Motor neuron (in vitro differentiated cells): ENCODE data around the gene JAKMIP3. TPM values are rescaled to one million over a fixed set of nuclear protein-coding genes. Genes with fewer than 3 reads are reported as not detected.

Experiments used
- ATAC-seq, 8 experiments: fragments of 200-7000 bp; cut with Tn5 transposase; replicated peaks in 6 of 8; 2 replicates each; pipeline ENCODE4 v1.8.0; 2021; ENCODE audit warnings: mild to moderate bottlenecking in 8 of 8, moderate library complexity in 8 of 8
- H3K27ac ChIP-seq, 2 donors: fragments of 250-450 bp; sonication (Bioruptor Pico); 2 replicates each; pipeline ENCODE4 v1.9.0; 2021; ENCODE audit warnings: antibody characterized with exemption in 2 of 2, mild to moderate bottlenecking in 2 of 2, moderate library complexity in 1 of 2
- H3K4me1 ChIP-seq, 2 donors: fragments of 250-450 bp; sonication (Bioruptor Pico); replicated peaks in 1 of 2; 2 replicates each; pipeline ENCODE4 v1.6.1; 2021; ENCODE audit warnings: antibody characterized with exemption in 2 of 2, mild to moderate bottlenecking in 2 of 2, moderate library complexity in 1 of 2
- H3K4me3 ChIP-seq, 5 donors: fragments of 250-450 bp; sonication (Bioruptor Pico); 2 replicates each; pipeline ENCODE4 v1.9.0; 2021; ENCODE audit warnings: antibody characterized with exemption in 5 of 5, mild to moderate bottlenecking in 5 of 5, moderate library complexity in 4 of 5
- WGBS, 10 experiments: fragments of 450-650 bp; shearing (Covaris generic); methylation state at CpG; one replicate each; pipeline ENCODE4 v1.0.0; 2022; 5-methylcytosine and 5-hydroxymethylcytosine counted together
- in situ Hi-C, 9 experiments: fragments of 400-800 bp; cut with MboI; loops; one replicate each; pipeline ENCODE4 v1.15.0; 2021; ENCODE audit warnings: low sequenced_read_pairs in 9 of 9, low pct_unique_long_range_greater_than_20kb in 2 of 9; ENCODE audit not compliant: unreplicated experiment in 9 of 9
- total RNA-seq, 8 experiments: library from RNA; unstranded; fragments of 300-600 nt; gene quantifications; 2 replicates each; pipeline versions ENCODE4 v1.2.3 to v1.2.4, GENCODE V29; 2022

JAKMIP3 gene
- total RNA-seq, 8 experiments from 2014 or later: 0.38 to 1.7 (median 1.4) TPM

GRCh38 chr10:132106431-132106830 is 40.7 kb downstream of the JAKMIP3 start:
- no peak overlapping the region for H3K4me3 ChIP-seq
- in situ Hi-C loops: no loop called here
- H3K27ac ChIP-seq: no peak overlapping the region
- no peaks in the 10 kb centered on the region for H3K4me1 ChIP-seq
- WGBS, 10 experiments: 20 to 83% (median 62%) methylated on average over 1 to 6 of the region's 15 CpGs; no CpG with 5 or more reads in 3 of the 10 experiments
- no peak for ATAC-seq

GRCh38 chr10:132107186-132107948 is 41.6 kb downstream of the JAKMIP3 start:
- WGBS, 10 experiments: 51 to 100% (median 79%) methylated on average over 1 to 16 of the region's 27 CpGs; no CpG with 5 or more reads in 2 of the 10 experiments
- Histone ChIP-seq H3K27ac (no peak overlapping the region), H3K4me3 (no peak overlapping the region), H3K4me1 (no peaks in the 10 kb centered on the region)
- ATAC-seq: no peak
- in situ Hi-C loops: no loop called here

GRCh38 chr10:132107949-132108877 is 42.5 kb downstream of the JAKMIP3 start:
- WGBS, 10 experiments: 20 to 90% (median 76%) methylated on average over 1 to 5 of the region's 13 CpGs; no CpG with 5 or more reads in 3 of the 10 experiments
- no peaks in the 10 kb centered on the region for H3K4me1 ChIP-seq
- ATAC-seq: no peak
- H3K27ac ChIP-seq: no peak overlapping the region
- in situ Hi-C loops: no loop called here
- H3K4me3 ChIP-seq: no peak overlapping the region

- Histone ChIP-seq H3K4me1 (no peaks in the 10 kb centered on the region), H3K27ac (no peak overlapping the region), H3K4me3 (no peak overlapping the region)
- WGBS, 10 experiments: 0 to 92% (median 45%) methylated on average over 1 to 13 of the region's 19 CpGs; no CpG with 5 or more reads in 2 of the 10 experiments
- in situ Hi-C loops: no loop called here
- ATAC-seq: no peak
These were observed 43.8 kb downstream of the JAKMIP3 start for GRCh38 chr10:132109341-132110110.

- ATAC-seq: peak in 4 of 8 experiments; percentile 10 to 71 (median 38)
- 10 to 89% (median 77%) methylated on average over 2 to 8 of the region's 14 CpGs; no CpG with 5 or more reads in 2 of the 10 experiments for WGBS, 10 experiments
- H3K27ac ChIP-seq: no peak overlapping the region
- in situ Hi-C loops: no loop called here
- H3K4me3 ChIP-seq: no peak overlapping the region
- H3K4me1 ChIP-seq: no peaks in the 10 kb centered on the region
These were observed 44.4 kb downstream of the JAKMIP3 start for GRCh38 chr10:132110111-132110521.

- Histone ChIP-seq H3K4me1 (no peaks in the 10 kb centered on the region), H3K27ac (no peak overlapping the region), H3K4me3 (no peak overlapping the region)
- in situ Hi-C loops: no loop called here
- no peak for ATAC-seq
- 44 to 100% (median 68%) methylated on average over 1 to 10 of the region's 14 CpGs; no CpG with 5 or more reads in 5 of the 10 experiments for WGBS, 10 experiments
These were observed 45.0 kb downstream of the JAKMIP3 start for GRCh38 chr10:132110713-132111112.

GRCh38 chr10:132111121-132111731 is 45.5 kb downstream of the JAKMIP3 start:
- Histone ChIP-seq H3K27ac (no peak overlapping the region), H3K4me3 (no peak overlapping the region), H3K4me1 (no peaks in the 10 kb centered on the region)
- no CpG with 5 or more reads among the region's 14 CpGs for WGBS, 10 experiments
- in situ Hi-C loops: no loop called here
- ATAC-seq: no peak

GRCh38 chr10:132111871-132112341 is 46.2 kb downstream of the JAKMIP3 start:
- no peak overlapping the region for H3K27ac ChIP-seq
- H3K4me1 ChIP-seq: no peaks in the 10 kb centered on the region
- in situ Hi-C loops: no loop called here
- H3K4me3 ChIP-seq: no peak overlapping the region
- WGBS, 10 experiments: 60 to 66% methylated on average over 3 of the region's 20 CpGs; no CpG with 5 or more reads in 8 of the 10 experiments
- ATAC-seq: no peak

GRCh38 chr10:132112611-132113010 is 46.9 kb downstream of the JAKMIP3 start:
- H3K27ac ChIP-seq: no peak overlapping the region
- no peak for ATAC-seq
- no peak overlapping the region for H3K4me3 ChIP-seq
- no peaks in the 10 kb centered on the region for H3K4me1 ChIP-seq
- WGBS, 10 experiments: 48 to 100% (median 92%) methylated on average over 3 to 7 of the region's 10 CpGs; no CpG with 5 or more reads in 3 of the 10 experiments
- in situ Hi-C loops: no loop called here

- in situ Hi-C loops: no loop called here
- no peak overlapping the region for H3K4me3 ChIP-seq
- ATAC-seq: peak in 2 of 8 experiments; percentile 24 to 44
- H3K27ac ChIP-seq: no peak overlapping the region
- H3K4me1 ChIP-seq: no peaks in the 10 kb centered on the region
- WGBS, 10 experiments: 25 to 82% (median 66%) methylated on average over 2 to 6 of the region's 6 CpGs; no CpG with 5 or more reads in 3 of the 10 experiments
These were observed 47.5 kb downstream of the JAKMIP3 start for GRCh38 chr10:132113206-132113605.

- Histone ChIP-seq H3K4me3 (no peak overlapping the region), H3K27ac (no peak overlapping the region), H3K4me1 (no peaks in the 10 kb centered on the region)
- ATAC-seq: peak in 1 of 8 experiments; percentile 61
- WGBS, 10 experiments: 53 to 100% (median 83%) methylated on average over 1 to 8 of the region's 14 CpGs; no CpG with 5 or more reads in 1 of the 10 experiments
- in situ Hi-C loops: no loop called here
These were observed 48.1 kb downstream of the JAKMIP3 start for GRCh38 chr10:132113766-132114365.
